Endothelial cell of umbilical vein (primary cell): Measurements from ENCODE around the gene COL23A1. TPM values are rescaled to one million over a fixed set of nuclear protein-coding genes. Genes with fewer than 3 reads are reported as not detected.

Source experiments
- BruUV-seq: library from RNA; stranded (reverse); fragments of 400-500 nt; replicated peaks from 2 replicates; lab custom pipeline; 2021; lab: Mats Ljungman, UMichigan
- CTCF ChIA-PET: fragments of 300-600, 350-600 bp; sonication (Branson Sonifier 250); formaldehyde crosslinking; loops from one replicate; lab custom pipeline; 2021; ENCODE audit warnings: antibody characterized with exemption, inconsistent platforms; lab: Charles Lee
- POLR2A ChIA-PET: fragments of 300-600, 350-600 bp; sonication (Branson Sonifier 250); formaldehyde crosslinking; loops from one replicate; lab custom pipeline; 2021; ENCODE audit warnings: antibody characterized with exemption, inconsistent platforms; lab: Charles Lee
- DNase-seq: peaks from one replicate; pipeline ENCODE4 v3.0.0-alpha.2; 2011; ENCODE audit warnings: low read depth, low spot score
- FAIRE-seq: peaks from 2 replicates; lab custom pipeline; 2011; peaks lifted over from hg19 to GRCh38; lab: Jason Lieb, UNC
- H2AFZ ChIP-seq: 2 replicates; pipeline ENCODE4 v1.6.0; 2012; ENCODE audit warnings: low read depth, low read length, control low read depth, inconsistent platforms
- H3K27ac ChIP-seq: 2 replicates; pipeline ENCODE4 v1.5.1; 2011; ENCODE audit warnings: low read depth, mild to moderate bottlenecking, control low read depth, low read length, moderate library complexity; ENCODE audit not compliant: insufficient read depth
- H3K27me3 ChIP-seq, 2 experiments: 2 replicates each; pipeline versions ENCODE4 v1.6.0 to v1.6.1; 2011; ENCODE audit warnings: low read length in 2 of 2, mixed read lengths in 1 of 2; ENCODE audit not compliant: control insufficient read depth in 2 of 2, insufficient read depth in 2 of 2
- H3K36me3 ChIP-seq, 2 experiments: 2 replicates in 1 of 2; 3 replicates in 1 of 2; pipeline ENCODE4 v1.5.1; 2011; ENCODE audit warnings: low read length in 2 of 2, mild to moderate bottlenecking in 1 of 2, moderate library complexity in 1 of 2; ENCODE audit not compliant: control insufficient read depth in 2 of 2, insufficient read depth in 2 of 2; ENCODE audit errors: extremely low read depth in 1 of 2
- H3K4me1 ChIP-seq: 3 replicates; pipeline ENCODE4 v1.5.1; 2011; ENCODE audit warnings: mild to moderate bottlenecking, low read length; ENCODE audit not compliant: control insufficient read depth, insufficient read depth; ENCODE audit errors: extremely low read depth
- H3K4me2 ChIP-seq: 2 replicates; pipeline ENCODE4 v1.6.1; 2011; ENCODE audit warnings: low read length, control low read depth, mixed read lengths; ENCODE audit not compliant: insufficient read depth
- H3K4me3 ChIP-seq, 3 experiments: fragments of 200-600 bp in 1 of 3; sonication (generic), shearing (Covaris generic) in 1 of 3; replicated peaks in 1 of 3; 2 replicates each; pipeline ENCODE4 v1.5.1; 2011 to 2016; ENCODE audit warnings: control low read depth in 3 of 3, low read length in 3 of 3, mild to moderate bottlenecking in 2 of 3, inconsistent platforms in 1 of 3, low read depth in 1 of 3, moderate library complexity in 1 of 3; ENCODE audit not compliant: insufficient read depth in 1 of 3
- H3K79me2 ChIP-seq: 2 replicates; pipeline ENCODE4 v1.6.0; 2012; ENCODE audit warnings: low read length, inconsistent platforms; ENCODE audit not compliant: control insufficient read depth, insufficient read depth
- H3K9ac ChIP-seq: replicated peaks from 2 replicates; pipeline ENCODE3; 2011; ENCODE audit warnings: low read length, control low read depth; ENCODE audit not compliant: insufficient read depth; ENCODE audit errors: extremely low read depth
- H3K9me1 ChIP-seq: replicated peaks from 3 replicates; pipeline ENCODE4 v1.6.0; 2011; ENCODE audit warnings: mild to moderate bottlenecking, low read length; ENCODE audit not compliant: control insufficient read depth, insufficient read depth; ENCODE audit errors: extremely low read depth
- H3K9me3 ChIP-seq: replicated peaks from 2 replicates; pipeline ENCODE4 v1.5.1; 2012; ENCODE audit warnings: low read length, inconsistent platforms; ENCODE audit not compliant: control insufficient read depth, insufficient read depth
- H4K20me1 ChIP-seq: replicated peaks from 2 replicates; pipeline ENCODE3; 2011; ENCODE audit warnings: mild to moderate bottlenecking, low read length; ENCODE audit not compliant: control insufficient read depth, insufficient read depth; ENCODE audit errors: extremely low read depth
- EZH2 ChIP-seq: IDR thresholded peaks from 2 replicates; pipeline ENCODE4 v1.6.1; 2012; ENCODE audit warnings: borderline replicate concordance, low read depth, mild to moderate bottlenecking, moderate library complexity, low read length, inconsistent platforms; ENCODE audit not compliant: severe bottlenecking
- FOS ChIP-seq: IDR thresholded peaks from 2 replicates; pipeline ENCODE4 v1.6.1; 2011; ENCODE audit warnings: mild to moderate bottlenecking, low read length, moderate library complexity, borderline replicate concordance; ENCODE audit not compliant: insufficient read depth
- GATA2 ChIP-seq: IDR thresholded peaks from 2 replicates; pipeline ENCODE4 v1.7.0; 2011; ENCODE audit warnings: low read depth, mild to moderate bottlenecking, moderate library complexity, mixed read lengths, low read length; ENCODE audit not compliant: insufficient read length, insufficient read depth
- JUN ChIP-seq: IDR thresholded peaks from 2 replicates; pipeline ENCODE4 v1.6.1; 2011; ENCODE audit warnings: borderline replicate concordance, low read depth; ENCODE audit not compliant: insufficient read length, insufficient read depth
- MYC ChIP-seq: IDR thresholded peaks from one replicate; pipeline ENCODE4 v1.6.1; 2011; ENCODE audit warnings: mild to moderate bottlenecking, low read depth, low read length
- POLR2A ChIP-seq: IDR thresholded peaks from 2 replicates; pipeline ENCODE4 v1.6.1; 2012; ENCODE audit warnings: low read depth, mild to moderate bottlenecking, control low read depth, low read length
- POLR2AphosphoS5 ChIP-seq: IDR thresholded peaks from 2 replicates; pipeline ENCODE4 v1.6.1; 2012; ENCODE audit warnings: low read depth, mild to moderate bottlenecking, control low read depth, low read length, moderate library complexity; ENCODE audit not compliant: insufficient read depth
- dilution Hi-C: fragments of 300-500 bp; cut with MboI; formaldehyde crosslinking; loops from one replicate; pipeline ENCODE4 v1.15.0; 2019; ENCODE audit warnings: low sequenced_read_pairs; ENCODE audit not compliant: extremely low pct_ligation_motif_present
- intact Hi-C: fragments of 100-400 bp; cut with micrococcal nuclease; formaldehyde crosslinking; loops from one replicate; pipeline ENCODE4 v1.10.0; 2022
- polyA plus RNA-seq, 4 experiments: library from polyadenylated mRNA; depleted of rRNA in 3 of 4; stranded (reverse) in 3 of 4; unstranded in 1 of 4; fragments of >200 nt; gene quantifications; 2 replicates each; pipeline versions ENCODE4 v1.2.1 to v1.2.3, GENCODE V29; 2011 to 2012; ENCODE audit warnings: missing spikeins in 1 of 4
- total RNA-seq: library from RNA; stranded (reverse); gene quantifications from 2 replicates; pipeline ENCODE4 v1.2.3, GENCODE V29; 2021
- TF ChIP-seq, protein P1 (sequence below), 2 donors: IDR thresholded peaks; 1 replicate in 1 of 2; 2 replicates in 1 of 2; pipeline ENCODE4 v1.5.1; 2011; ENCODE audit warnings: low read length in 2 of 2, mild to moderate bottlenecking in 2 of 2, moderate library complexity in 2 of 2, control low read depth in 1 of 2, inconsistent platforms in 1 of 2, low read depth in 1 of 2; ENCODE audit not compliant: insufficient read depth in 1 of 2; ENCODE audit errors: extremely low read depth in 1 of 2
- TF ChIP-seq, protein P2 (sequence below): IDR thresholded peaks from 2 replicates; pipeline ENCODE4 v1.6.1; 2011; ENCODE audit not compliant: insufficient read depth, insufficient read length

Gene COL23A1
- total and polyA plus RNA-seq, 2 donors (not counting 3 experiments of a cell fraction or from before 2014, with no cell fraction given) = not detected

DNA sequence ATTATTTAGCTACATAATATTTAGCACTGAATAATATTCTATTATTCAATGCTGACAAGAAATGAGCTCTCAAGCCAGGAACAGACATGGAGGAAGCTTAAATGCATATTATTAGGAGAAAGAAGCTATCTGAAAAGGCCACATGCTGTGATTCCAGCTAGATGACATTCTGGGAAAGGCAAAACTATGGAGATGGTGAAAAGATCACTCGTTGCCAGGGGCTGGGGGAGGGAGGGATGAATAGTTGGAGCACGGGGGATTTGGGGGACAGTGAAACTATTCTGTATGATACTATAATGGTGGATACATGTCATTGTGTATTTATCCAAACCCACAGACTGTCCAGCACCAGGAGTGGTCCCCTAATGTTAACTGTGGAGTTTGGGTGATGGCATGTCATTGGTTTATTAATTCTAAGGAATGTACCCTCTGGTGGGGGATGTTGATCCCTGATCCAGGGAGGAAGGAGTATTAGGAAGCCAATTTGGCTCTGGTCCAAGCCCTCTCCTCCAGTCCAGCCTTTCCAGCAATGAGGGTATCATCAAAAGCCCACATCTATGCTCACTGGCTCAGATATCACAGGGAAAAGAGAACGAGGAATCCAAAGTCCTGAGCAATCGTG, 162.5 kb downstream of the COL23A1 start:
- Histone ChIP-seq H3K4me2 (no peak overlapping the region), H3K4me1 (no peaks in the 10 kb centered on the region), H3K27me3 (no peaks in the 10 kb centered on the region), H3K79me2 (no peaks in the 10 kb centered on the region), H3K27ac (no peak overlapping the region), H4K20me1 (no peaks in the 10 kb centered on the region), H3K9ac (no peak overlapping the region), H3K9me1 (no peaks in the 10 kb centered on the region), H3K4me3 (no peak overlapping the region), H2AFZ (no peak overlapping the region), H3K9me3 (no peaks in the 10 kb centered on the region), H3K36me3 (no peaks in the 10 kb centered on the region)
- dilution Hi-C loops (no loop called here), intact Hi-C loops (no loop called here)
- BruUV-seq = no TSS peak
- DNase-seq = no peak
- FAIRE-seq = no peak
- ChIA-PET CTCF (no interaction called here), POLR2A (no interaction called here)
- TF ChIP-seq EZH2 (no peak), GATA2 (no peak), FOS (no peak), MYC (no peak), POLR2A (no peak), JUN (no peak), POLR2AphosphoS5 (no peak)
- TF ChIP-seq, protein P1, sequence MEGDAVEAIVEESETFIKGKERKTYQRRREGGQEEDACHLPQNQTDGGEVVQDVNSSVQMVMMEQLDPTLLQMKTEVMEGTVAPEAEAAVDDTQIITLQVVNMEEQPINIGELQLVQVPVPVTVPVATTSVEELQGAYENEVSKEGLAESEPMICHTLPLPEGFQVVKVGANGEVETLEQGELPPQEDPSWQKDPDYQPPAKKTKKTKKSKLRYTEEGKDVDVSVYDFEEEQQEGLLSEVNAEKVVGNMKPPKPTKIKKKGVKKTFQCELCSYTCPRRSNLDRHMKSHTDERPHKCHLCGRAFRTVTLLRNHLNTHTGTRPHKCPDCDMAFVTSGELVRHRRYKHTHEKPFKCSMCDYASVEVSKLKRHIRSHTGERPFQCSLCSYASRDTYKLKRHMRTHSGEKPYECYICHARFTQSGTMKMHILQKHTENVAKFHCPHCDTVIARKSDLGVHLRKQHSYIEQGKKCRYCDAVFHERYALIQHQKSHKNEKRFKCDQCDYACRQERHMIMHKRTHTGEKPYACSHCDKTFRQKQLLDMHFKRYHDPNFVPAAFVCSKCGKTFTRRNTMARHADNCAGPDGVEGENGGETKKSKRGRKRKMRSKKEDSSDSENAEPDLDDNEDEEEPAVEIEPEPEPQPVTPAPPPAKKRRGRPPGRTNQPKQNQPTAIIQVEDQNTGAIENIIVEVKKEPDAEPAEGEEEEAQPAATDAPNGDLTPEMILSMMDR (IDR thresholded peaks at IDR 0.05; ENCODE audit: extremely low read depth in 1 of 2, insufficient read depth in 1 of 2, low read depth in 1 of 2, low read length in 2 of 2) = no peak
- TF ChIP-seq, protein P2, sequence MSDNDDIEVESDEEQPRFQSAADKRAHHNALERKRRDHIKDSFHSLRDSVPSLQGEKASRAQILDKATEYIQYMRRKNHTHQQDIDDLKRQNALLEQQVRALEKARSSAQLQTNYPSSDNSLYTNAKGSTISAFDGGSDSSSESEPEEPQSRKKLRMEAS = no peak
